ENCODE results near the gene MT4.

DNA sequence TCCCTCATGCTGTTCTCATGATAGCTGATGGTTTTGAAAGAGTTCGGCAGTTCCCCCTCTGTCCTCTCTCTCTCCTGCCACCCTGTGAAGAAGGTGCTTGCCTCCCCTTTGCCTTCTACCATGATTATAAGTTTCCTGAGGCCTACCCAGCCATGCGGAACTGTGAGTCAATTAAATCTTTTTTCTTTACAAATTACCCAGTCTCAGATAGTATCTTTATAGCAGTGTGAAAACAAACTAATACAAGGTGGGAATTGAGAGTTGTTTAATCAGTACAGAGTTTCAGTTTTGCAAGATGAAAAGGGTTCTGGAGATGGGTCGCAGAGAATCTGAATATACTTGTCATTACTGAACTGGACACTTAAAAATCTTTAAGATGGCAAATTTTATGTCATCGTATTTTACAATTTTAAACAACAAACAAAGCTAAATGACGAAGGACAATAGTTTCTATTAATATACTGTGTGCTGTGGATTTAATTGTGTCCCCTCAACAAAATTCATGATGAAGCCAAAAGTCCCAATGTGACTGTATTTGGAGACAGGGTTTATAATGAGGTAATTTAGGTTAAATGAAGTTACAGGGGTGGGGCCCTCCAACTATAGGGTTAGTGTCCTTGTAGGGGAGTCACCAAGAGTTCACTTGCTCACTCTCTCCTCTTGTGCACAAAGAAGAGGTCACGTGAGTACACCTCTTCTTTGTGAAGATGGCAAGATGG, 28.9 kb downstream of the MT4 start:
- TF ChIP-seq, protein P1, sequence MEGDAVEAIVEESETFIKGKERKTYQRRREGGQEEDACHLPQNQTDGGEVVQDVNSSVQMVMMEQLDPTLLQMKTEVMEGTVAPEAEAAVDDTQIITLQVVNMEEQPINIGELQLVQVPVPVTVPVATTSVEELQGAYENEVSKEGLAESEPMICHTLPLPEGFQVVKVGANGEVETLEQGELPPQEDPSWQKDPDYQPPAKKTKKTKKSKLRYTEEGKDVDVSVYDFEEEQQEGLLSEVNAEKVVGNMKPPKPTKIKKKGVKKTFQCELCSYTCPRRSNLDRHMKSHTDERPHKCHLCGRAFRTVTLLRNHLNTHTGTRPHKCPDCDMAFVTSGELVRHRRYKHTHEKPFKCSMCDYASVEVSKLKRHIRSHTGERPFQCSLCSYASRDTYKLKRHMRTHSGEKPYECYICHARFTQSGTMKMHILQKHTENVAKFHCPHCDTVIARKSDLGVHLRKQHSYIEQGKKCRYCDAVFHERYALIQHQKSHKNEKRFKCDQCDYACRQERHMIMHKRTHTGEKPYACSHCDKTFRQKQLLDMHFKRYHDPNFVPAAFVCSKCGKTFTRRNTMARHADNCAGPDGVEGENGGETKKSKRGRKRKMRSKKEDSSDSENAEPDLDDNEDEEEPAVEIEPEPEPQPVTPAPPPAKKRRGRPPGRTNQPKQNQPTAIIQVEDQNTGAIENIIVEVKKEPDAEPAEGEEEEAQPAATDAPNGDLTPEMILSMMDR (IDR thresholded peaks at IDR 0.05; ENCODE audit: low read depth, low read length), result no peak
- no peak for TF ChIP-seq EZH2phosphoT487 (IDR thresholded peaks at IDR 0.05; ENCODE audit: low read depth)

All from OCI-LY3 (cell line).